Spleen (tissue), 11 donors: Measurements from ENCODE around the gene MFAP3. TPM values are rescaled to one million over a fixed set of nuclear protein-coding genes. Genes with fewer than 3 reads are reported as not detected.

Source experiments
- DNase-seq: peaks from one replicate; pipeline ENCODE4 v3.0.0-alpha.2; 2020
- H3K27ac ChIP-seq, 8 donors: fragments of 200-600 bp; sonication (generic) in 7 of 8; 1 replicate in 4 of 8; 2 replicates in 4 of 8; pipeline versions ENCODE4 v1.5.0 to v1.8.0; 2016 to 2021; ENCODE audit warnings: inconsistent platforms in 4 of 8, mild to moderate bottlenecking in 4 of 8, moderate library complexity in 1 of 8
- H3K27me3 ChIP-seq, 7 donors: fragments of 200-600 bp; sonication (generic) in 6 of 7; replicated peaks in 1 of 7; 1 replicate in 4 of 7; 2 replicates in 3 of 7; pipeline versions ENCODE4 v1.5.0 to v1.8.0; 2016 to 2021; ENCODE audit warnings: inconsistent platforms in 3 of 7, mild to moderate bottlenecking in 1 of 7
- H3K36me3 ChIP-seq, 6 donors: fragments of 200-600 bp; sonication (generic) in 5 of 6; 1 replicate in 4 of 6; 2 replicates in 2 of 6; pipeline versions ENCODE4 v1.5.0 to v1.8.0; 2016 to 2021; ENCODE audit warnings: inconsistent platforms in 2 of 6
- H3K4me1 ChIP-seq, 6 donors: fragments of 200-600 bp; sonication (generic) in 5 of 6; 1 replicate in 3 of 6; 2 replicates in 3 of 6; pipeline versions ENCODE4 v1.5.0 to v1.8.0; 2016 to 2021; ENCODE audit warnings: inconsistent platforms in 3 of 6
- H3K4me3 ChIP-seq, 8 donors: fragments of 200-600 bp; sonication (generic) in 7 of 8; 1 replicate in 4 of 8; 2 replicates in 4 of 8; pipeline versions ENCODE4 v1.5.0 to v1.8.0; 2016 to 2021; ENCODE audit warnings: inconsistent platforms in 4 of 8, mild to moderate bottlenecking in 4 of 8, moderate library complexity in 2 of 8
- H3K9me3 ChIP-seq, 8 donors: fragments of 200-600 bp; sonication (generic) in 7 of 8; 1 replicate in 4 of 8; 2 replicates in 4 of 8; pipeline versions ENCODE4 v1.5.0 to v1.8.0; 2016 to 2021; ENCODE audit warnings: inconsistent platforms in 4 of 8
- CTCF ChIP-seq, 11 experiments: fragments of 200-600 bp in 7 of 11; fragments of 450-650 bp in 4 of 11; sonication (generic) in 4 of 11; IDR thresholded peaks in 8 of 11; conservative IDR thresholded peaks in 3 of 11; 1 replicate in 7 of 11; 2 replicates in 4 of 11; pipeline versions ENCODE4 v1.4.0 to v1.8.0; 2016 to 2021; ENCODE audit warnings: antibody characterized with exemption in 11 of 11, inconsistent platforms in 4 of 11, mild to moderate bottlenecking in 1 of 11
- POLR2A ChIP-seq, 3 donors: fragments of 450-650 bp; IDR thresholded peaks; one replicate each; pipeline ENCODE4 v1.5.1; 2017; ENCODE audit warnings: antibody characterized with exemption in 3 of 3, mild to moderate bottlenecking in 1 of 3
- POLR2AphosphoS5 ChIP-seq, 3 donors: sonication (generic); formaldehyde crosslinking; IDR thresholded peaks; one replicate each; pipeline ENCODE4 v1.5.1; 2017; ENCODE audit warnings: antibody characterized with exemption in 3 of 3
- WGBS, 5 donors: extraction: QIAGEN DNeasy Blood & Tissue Kit in 3 of 5; methylation state at CpG; one replicate each; pipeline versions ENCODE4 v1.1.5 to v1.1.7; 2013 to 2018; 5-methylcytosine and 5-hydroxymethylcytosine counted together
- intact Hi-C: fragments of 100-400 bp; cut with DNase I; formaldehyde crosslinking; loops from one replicate; pipeline ENCODE4 v1.15.0; 2023; ENCODE audit warnings: low total_unique reads
- polyA plus RNA-seq, 3 donors: library from polyadenylated mRNA; stranded (reverse); fragments of 200-250 nt; gene quantifications; one replicate each; pipeline ENCODE4 v1.2.1, GENCODE V29; 2013
- total RNA-seq, 7 donors: library from RNA; depleted of rRNA in 3 of 7; stranded (reverse); fragments of >200 nt in 3 of 7; fragmentation: NEBNext Ultra II Directional in 4 of 7; extraction: Animal tissue kit (Norgen Biotek cat#: 25700) in 4 of 7; gene quantifications; one replicate each; pipeline versions ENCODE4 v1.1.0 to v1.2.1, GENCODE V29; 2016 to 2021
- donor health status: healthy with polysubstance abuse.
- donor health status: DM: no; HTN: no; CAD: no; lungs with moderate emphysema.
- donor health status: DM: no; HTN: no; CAD: no.
- donor health status: Bipolar disorder and iron deficiency.
- donor health status: healthy.
- donor health status: DM: no; HTN: no; CAD: no.
- donor health status: DM: yes; HTN: yes; CAD: no.

MFAP3 gene
- total and polyA plus RNA-seq, 10 donors: 1.8 to 64.6 (median 34.2) TPM

GRCh38 chr5:154025951-154026350 lies 12.8 kb upstream of the MFAP3 start:
- Histone ChIP-seq H3K27me3 (no peaks in the 10 kb centered on the region), H3K9me3 (no peaks in the 10 kb centered on the region), H3K27ac (no peak overlapping the region), H3K36me3 (peaks cover 0 to 87% (median 40%) of the 10 kb centered on the region in 6 donors), H3K4me3 (no peak overlapping the region), H3K4me1 (no peaks in the 10 kb centered on the region)
- no peak for TF ChIP-seq POLR2A (IDR thresholded peaks at IDR 0.05)
- no peak for TF ChIP-seq CTCF (IDR thresholded peaks at IDR 0.05 in 8 of 11, conservative IDR thresholded peaks at IDR 0.05 in 3 of 11)
- no peak for TF ChIP-seq POLR2AphosphoS5 (IDR thresholded peaks at IDR 0.05)
- intact Hi-C loops: no loop called here
- DNase-seq: no peak

DNA sequence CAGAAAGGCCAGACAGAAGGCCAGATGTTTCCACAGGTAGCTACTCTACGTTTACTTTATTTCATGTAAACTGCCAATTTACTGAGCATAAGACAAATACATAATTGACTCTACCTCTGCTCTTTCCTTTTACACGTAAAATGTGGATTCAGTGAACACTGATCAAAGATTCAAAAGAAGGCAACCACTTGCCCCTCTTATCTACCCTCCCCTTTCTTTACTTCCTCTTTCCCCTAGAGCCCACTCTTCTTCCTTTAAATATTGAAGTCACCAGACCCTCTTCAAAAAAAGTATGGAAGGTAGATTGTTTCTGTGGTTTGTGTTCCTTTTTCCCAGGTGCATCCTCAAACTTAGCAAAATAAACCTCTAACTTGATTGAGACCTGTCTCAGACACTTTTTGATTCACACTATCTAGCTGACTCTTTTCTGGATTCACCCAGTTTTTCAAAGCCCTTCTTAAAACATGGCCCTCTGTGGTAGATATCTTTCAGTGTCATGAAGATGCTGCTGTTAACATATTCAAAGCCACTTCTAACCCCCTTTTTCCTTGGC lies 6.8 kb upstream of the MFAP3 start:
- H3K9me3 ChIP-seq: no peaks in the 10 kb centered on the region
- TF ChIP-seq POLR2AphosphoS5 (IDR thresholded peaks at IDR 0.05) (no peak), CTCF (IDR thresholded peaks at IDR 0.05 in 8 of 11, conservative IDR thresholded peaks at IDR 0.05 in 3 of 11) (no peak), POLR2A (IDR thresholded peaks at IDR 0.05) (no peak)
- intact Hi-C loops: no loop called here
- H3K4me3 ChIP-seq: no peak overlapping the region
- 74 to 83% (median 82%) methylated on average over 2 of the region's 2 CpGs for WGBS, 5 donors
- no peak for DNase-seq
- H3K27me3 ChIP-seq: no peaks in the 10 kb centered on the region
- H3K36me3 ChIP-seq: peaks cover 0 to 68% (median 16%) of the 10 kb centered on the region in 6 donors
- H3K4me1 ChIP-seq: peaks cover 0 to 7% (median 2%) of the 10 kb centered on the region in 6 donors
- no peak overlapping the region for H3K27ac ChIP-seq

DNA sequence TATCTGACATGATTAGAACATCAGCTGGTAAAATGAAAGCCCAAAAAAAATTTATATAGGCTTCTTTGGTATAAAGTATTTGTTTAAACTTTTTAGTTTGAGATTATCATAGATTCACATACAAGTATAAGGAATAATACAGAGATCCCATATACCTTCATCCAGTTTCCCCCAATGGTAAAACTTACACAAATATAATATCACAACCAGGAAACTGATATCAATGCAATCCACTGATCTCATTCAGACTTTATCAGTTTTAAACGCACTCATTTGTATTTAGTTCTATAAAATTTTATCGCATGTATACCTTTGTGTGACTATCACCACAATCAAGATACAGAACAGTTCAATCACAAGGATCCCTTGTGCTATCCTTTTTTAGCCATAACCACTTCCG lies 3.8 kb upstream of the MFAP3 start:
- Histone ChIP-seq H3K27me3 (no peaks in the 10 kb centered on the region), H3K36me3 (peaks cover 0 to 38% (median 3%) of the 10 kb centered on the region in 6 donors), H3K4me1 (peaks cover 8 to 29% (median 22%) of the 10 kb centered on the region in 6 donors), H3K9me3 (no peaks in the 10 kb centered on the region), H3K4me3 (no peak overlapping the region), H3K27ac (no peak overlapping the region)
- intact Hi-C loops: no loop called here
- 93 to 98% (median 96%) methylated on average over 3 of the region's 3 CpGs for WGBS, 5 donors
- TF ChIP-seq CTCF (IDR thresholded peaks at IDR 0.05 in 8 of 11, conservative IDR thresholded peaks at IDR 0.05 in 3 of 11) (no peak), POLR2A (IDR thresholded peaks at IDR 0.05) (no peak), POLR2AphosphoS5 (IDR thresholded peaks at IDR 0.05) (no peak)
- DNase-seq: no peak

DNA sequence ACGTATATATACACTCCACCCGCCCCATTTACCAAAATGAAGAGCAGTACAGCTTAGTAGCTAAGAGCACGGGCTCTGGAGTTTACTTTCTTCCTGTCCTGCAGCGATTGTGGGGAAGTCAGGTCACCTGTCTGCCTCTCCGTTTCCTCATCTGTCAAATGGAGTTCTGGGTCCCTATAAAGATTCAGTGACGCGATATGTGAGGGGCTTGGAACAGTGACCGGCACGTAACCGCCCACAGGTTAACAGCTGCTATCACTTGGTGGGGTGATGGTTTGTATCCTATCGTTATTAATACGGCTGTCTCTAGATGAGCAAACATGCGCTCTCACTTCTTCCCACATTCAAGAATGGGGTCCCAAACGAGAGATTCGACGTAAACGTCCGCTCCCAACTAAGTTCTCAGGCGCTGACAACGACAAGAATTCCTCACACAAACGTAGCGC lies 483 bp upstream of the MFAP3 start:
- H3K4me1 ChIP-seq: peaks cover 28 to 62% (median 55%) of the 10 kb centered on the region in 6 donors
- intact Hi-C loops: no loop called here
- no peaks in the 10 kb centered on the region for H3K9me3 ChIP-seq
- peak; percentile 71 for DNase-seq
- H3K27ac ChIP-seq: peak overlapping the region; percentile 82 to 94 (median 92)
- peaks cover 0 to 14% (median 0%) of the 10 kb centered on the region in 6 donors for H3K36me3 ChIP-seq
- no peak for TF ChIP-seq POLR2A (IDR thresholded peaks at IDR 0.05)
- no peak for TF ChIP-seq CTCF (IDR thresholded peaks at IDR 0.05 in 8 of 11, conservative IDR thresholded peaks at IDR 0.05 in 3 of 11)
- TF ChIP-seq POLR2AphosphoS5 (IDR thresholded peaks at IDR 0.05): no peak
- H3K4me3 ChIP-seq: peak overlapping the region; percentile 62 to 84 (median 70)
- H3K27me3 ChIP-seq: no peaks in the 10 kb centered on the region
- WGBS, 5 donors: 0 to 1% (median 0%) methylated on average over 22 of the region's 22 CpGs
